GM12873 (cell line): ENCODE results near the gene DIAPH2.

Source experiments
- TF ChIP-seq, protein P1 (sequence below): IDR thresholded peaks from 2 replicates; pipeline ENCODE4 v1.5.1; 2012; ENCODE audit warnings: low read depth, mild to moderate bottlenecking, moderate library complexity, low read length, control low read depth; ENCODE audit not compliant: insufficient read depth; ENCODE audit errors: missing control alignments

DIAPH2 gene

DNA sequence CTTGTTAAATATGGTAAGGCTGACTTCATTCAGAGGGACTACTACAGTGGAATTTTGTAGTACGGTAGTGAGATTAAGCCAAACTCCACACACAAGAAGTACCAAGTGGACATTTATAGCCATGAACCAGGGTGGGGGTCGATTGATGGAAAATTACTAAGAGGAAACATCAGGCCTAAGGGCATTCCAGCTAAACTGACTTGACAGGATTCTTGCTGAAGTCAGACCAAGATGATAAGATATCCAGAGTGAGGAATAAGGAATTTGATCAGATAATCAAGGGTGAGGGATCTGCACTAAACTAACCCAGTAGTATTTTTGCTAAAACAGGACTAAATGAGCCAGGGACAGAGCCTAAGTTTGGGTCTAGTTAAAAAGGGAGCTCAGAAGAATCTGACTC lies 796.6 kb downstream of the DIAPH2 start:
- TF ChIP-seq, protein P1, sequence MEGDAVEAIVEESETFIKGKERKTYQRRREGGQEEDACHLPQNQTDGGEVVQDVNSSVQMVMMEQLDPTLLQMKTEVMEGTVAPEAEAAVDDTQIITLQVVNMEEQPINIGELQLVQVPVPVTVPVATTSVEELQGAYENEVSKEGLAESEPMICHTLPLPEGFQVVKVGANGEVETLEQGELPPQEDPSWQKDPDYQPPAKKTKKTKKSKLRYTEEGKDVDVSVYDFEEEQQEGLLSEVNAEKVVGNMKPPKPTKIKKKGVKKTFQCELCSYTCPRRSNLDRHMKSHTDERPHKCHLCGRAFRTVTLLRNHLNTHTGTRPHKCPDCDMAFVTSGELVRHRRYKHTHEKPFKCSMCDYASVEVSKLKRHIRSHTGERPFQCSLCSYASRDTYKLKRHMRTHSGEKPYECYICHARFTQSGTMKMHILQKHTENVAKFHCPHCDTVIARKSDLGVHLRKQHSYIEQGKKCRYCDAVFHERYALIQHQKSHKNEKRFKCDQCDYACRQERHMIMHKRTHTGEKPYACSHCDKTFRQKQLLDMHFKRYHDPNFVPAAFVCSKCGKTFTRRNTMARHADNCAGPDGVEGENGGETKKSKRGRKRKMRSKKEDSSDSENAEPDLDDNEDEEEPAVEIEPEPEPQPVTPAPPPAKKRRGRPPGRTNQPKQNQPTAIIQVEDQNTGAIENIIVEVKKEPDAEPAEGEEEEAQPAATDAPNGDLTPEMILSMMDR = no peak

DNA sequence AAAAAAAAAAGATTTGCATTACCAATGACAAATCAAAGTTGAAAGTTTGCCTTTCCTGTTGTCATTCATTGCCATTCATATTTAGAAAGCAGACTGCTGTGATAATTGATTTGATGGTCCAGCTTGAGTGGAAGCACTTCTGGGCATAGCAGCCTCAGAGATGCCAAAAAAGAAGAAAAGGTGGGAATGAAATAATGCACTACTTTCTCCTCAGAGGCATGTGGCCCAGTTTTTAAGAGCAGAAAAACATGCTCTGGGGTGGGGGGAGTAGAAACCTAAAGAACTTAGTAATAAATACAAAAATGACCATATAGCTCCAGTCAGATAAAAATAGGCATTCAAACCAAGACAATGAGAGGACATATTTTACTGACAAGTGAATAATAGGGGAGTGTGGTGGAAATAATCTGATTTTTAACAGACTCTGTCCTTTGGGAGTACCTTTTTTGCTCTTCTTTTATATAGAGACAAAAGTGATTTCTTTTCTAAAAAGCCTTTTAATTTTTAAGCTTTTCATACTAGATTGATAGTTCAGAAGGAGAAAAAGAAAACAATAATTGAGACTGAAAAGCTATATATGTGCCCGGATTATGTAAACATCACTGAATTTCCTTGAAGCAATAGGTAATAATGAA lies 798.1 kb downstream of the DIAPH2 start:
- TF ChIP-seq, protein P1 = no peak

DNA sequence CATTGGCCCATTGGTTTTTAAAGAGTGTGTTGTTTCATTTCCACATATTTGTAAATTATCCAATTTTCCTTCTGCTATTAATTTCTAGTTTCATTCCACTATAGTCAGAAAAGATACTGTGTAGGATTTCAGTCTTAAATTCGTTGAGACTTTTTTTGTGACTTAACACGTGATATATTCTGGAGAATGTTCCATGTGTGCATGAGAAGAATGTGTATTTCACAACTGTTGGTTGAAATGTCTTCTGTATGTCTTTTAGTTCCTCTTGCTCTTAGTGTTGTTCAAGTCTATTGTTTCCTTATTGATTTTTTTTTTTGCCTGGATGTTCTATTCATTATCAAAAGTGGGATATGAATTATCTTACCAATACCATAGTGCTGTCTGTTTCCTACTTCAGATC lies 806.0 kb downstream of the DIAPH2 start:
- TF ChIP-seq, protein P1 = no peak

DNA sequence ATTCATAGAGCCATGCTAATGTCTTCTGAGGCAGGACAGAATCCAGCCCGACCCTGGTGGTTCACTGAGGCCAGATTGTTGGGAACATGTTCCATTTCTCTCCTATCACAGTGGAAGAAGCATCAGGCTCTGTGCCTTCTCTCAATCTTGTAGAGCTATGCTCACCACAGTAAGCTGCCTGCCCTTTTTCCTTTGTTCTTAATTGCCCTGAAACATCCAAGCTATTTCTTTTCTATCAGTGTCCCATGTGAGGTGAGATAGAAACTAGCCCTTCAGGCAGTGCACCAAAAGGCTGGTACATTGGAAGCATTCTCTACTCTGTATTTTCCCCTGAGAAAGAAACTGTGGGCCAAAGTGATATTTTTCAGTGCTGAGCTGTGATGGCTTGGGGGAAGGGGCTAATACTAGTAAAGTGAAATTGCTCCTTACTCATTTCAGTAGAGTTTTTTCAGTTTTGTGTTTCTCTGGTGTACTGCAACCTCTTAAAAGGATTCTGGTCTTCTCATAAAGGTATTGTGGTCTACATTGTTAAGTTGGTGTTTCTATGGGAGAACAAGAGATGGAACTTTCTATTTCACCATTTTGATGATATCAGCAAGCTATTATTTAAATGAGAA lies 810.2 kb downstream of the DIAPH2 start:
- TF ChIP-seq, protein P1 = no peak

DNA sequence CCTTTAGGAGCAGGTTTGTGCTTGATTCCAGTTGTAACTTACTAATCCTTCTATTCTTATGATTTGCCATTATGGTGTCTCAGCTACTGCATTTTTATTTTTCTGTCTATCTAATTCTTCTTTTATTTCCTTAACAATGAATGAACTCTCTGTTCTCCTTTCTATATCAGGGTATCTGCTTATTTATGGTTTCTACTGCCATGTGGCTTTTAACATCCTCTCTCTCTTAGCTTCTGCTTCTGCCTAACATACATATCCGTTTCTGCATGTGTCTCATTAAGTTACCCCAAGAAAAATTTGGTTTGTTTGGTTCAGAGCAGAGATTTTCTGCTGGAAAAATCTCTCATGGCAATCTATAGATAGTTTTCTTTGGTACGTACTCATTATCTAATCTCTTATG lies 813.5 kb downstream of the DIAPH2 start:
- TF ChIP-seq, protein P1 = no peak

DNA sequence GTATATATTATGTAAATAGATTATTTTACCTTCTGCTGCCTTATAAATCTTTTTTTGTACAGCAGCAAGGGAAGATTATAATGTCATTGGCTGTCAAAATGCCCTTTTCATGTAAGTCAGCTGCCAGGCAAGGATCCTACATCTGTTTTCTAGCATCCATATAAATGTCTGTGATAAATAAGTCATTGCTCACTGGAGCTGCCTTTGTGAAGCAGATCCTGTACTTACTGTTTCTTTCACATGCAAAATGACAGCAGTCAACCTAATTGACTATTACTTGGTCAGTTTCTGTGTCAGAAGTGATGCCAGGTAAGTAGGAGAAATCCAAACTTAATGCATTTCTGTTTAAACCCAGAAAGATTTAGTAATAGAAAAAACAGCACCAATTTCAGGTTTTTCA lies 819.8 kb downstream of the DIAPH2 start:
- TF ChIP-seq, protein P1 = no peak

DNA sequence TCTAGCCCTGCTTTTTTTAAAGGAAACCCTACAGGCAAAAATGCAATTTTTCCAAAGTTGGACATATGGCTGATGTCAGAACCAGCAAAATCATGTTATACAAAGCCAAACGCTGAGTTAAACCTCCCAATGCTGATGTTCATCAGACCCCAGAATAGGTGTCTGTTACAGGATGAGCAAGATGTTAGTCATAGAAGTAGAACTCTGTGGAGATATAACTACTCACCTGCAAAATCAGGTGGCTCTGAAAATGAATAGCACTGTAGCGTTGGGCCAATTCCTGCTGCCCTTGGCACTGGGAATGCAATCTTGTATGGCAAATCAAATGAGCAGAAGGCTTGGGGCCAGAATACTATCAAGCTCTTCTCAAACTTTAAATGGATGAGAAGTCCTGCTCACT lies 833.1 kb downstream of the DIAPH2 start:
- TF ChIP-seq, protein P1 = no peak
